K562 (cell line): ENCODE results near the gene NEK2. TPM values are rescaled to one million over a fixed set of nuclear protein-coding genes. Genes with fewer than 3 reads are reported as not detected.

Experiments used
- FOXK2 ChIP-seq, 2 experiments: fragments of 450-650 bp; IDR thresholded peaks in 1 of 2; conservative IDR thresholded peaks in 1 of 2; 2 replicates each; pipeline ENCODE4 v1.6.1; 2016; ENCODE audit warnings: low read depth in 2 of 2, mild to moderate bottlenecking in 1 of 2
- GATAD2A ChIP-seq: fragments of 450-650 bp; IDR thresholded peaks from 2 replicates; pipeline ENCODE4 v1.6.1; 2017
- KLF16 ChIP-seq: IDR thresholded peaks from 2 replicates; pipeline ENCODE4 v1.6.1; 2016; ENCODE audit warnings: antibody characterized with exemption
- MAFK ChIP-seq: IDR thresholded peaks from 2 replicates; pipeline ENCODE4 v1.6.1; 2011; ENCODE audit warnings: low read length, improper control_type of control experiment
- NBN ChIP-seq: fragments of 450-650 bp; IDR thresholded peaks from 2 replicates; pipeline ENCODE4 v1.6.1; 2016; ENCODE audit warnings: low read depth, mild to moderate bottlenecking
- NR4A1 ChIP-seq, 2 experiments: fragments of 250-450 bp in 1 of 2; fragments of 450-650 bp in 1 of 2; sonication (Bioruptor Pico) in 1 of 2; IDR thresholded peaks; 2 replicates each; pipeline versions ENCODE4 v1.4.0 to v1.6.1; 2016 to 2020; ENCODE audit warnings: mild to moderate bottlenecking in 2 of 2, missing compliant biosample characterization in 1 of 2, missing genetic modification characterization in 1 of 2, moderate library complexity in 1 of 2
- PCBP1 ChIP-seq: fragments of 200-400 bp; formaldehyde crosslinking; IDR thresholded peaks from 2 replicates; pipeline ENCODE4 v1.6.1; 2018; ENCODE audit warnings: mild to moderate bottlenecking, low read depth, low read length; ENCODE audit not compliant: poor library complexity, severe bottlenecking
- PTRF ChIP-seq: fragments of 450-650 bp; IDR thresholded peaks from 2 replicates; pipeline ENCODE4 v1.6.1; 2016; ENCODE audit warnings: mild to moderate bottlenecking, missing genetic modification characterization, missing compliant biosample characterization
- RAD21 ChIP-seq, 2 experiments: fragments of 250-450 bp in 1 of 2; fragments of 450-650 bp in 1 of 2; sonication (Bioruptor Pico) in 1 of 2; formaldehyde crosslinking in 1 of 2; IDR thresholded peaks in 1 of 2; conservative IDR thresholded peaks in 1 of 2; 2 replicates each; pipeline versions ENCODE4 v1.4.0 to v1.8.0; 2020 to 2022; ENCODE audit warnings: mild to moderate bottlenecking in 2 of 2, moderate library complexity in 1 of 2
- SMC3 ChIP-seq: conservative IDR thresholded peaks from 2 replicates; pipeline ENCODE4 v1.6.1; 2011; ENCODE audit warnings: low read depth, low read length, improper control_type of control experiment; ENCODE audit not compliant: insufficient read depth
- TAF1 ChIP-seq: IDR thresholded peaks from 2 replicates; pipeline ENCODE4 v1.6.1; 2011; ENCODE audit warnings: mild to moderate bottlenecking, low read length, moderate library complexity; ENCODE audit not compliant: insufficient read depth, control insufficient read depth, severe bottlenecking; ENCODE audit errors: extremely low read depth
- ZNF197 ChIP-seq: fragments of 200-800 bp; sonication (Bioruptor generic); IDR thresholded peaks from 2 replicates; pipeline ENCODE4 v1.6.1; 2016; ENCODE audit warnings: low read depth, missing genetic modification characterization, missing compliant biosample characterization
- ZNF24 ChIP-seq: fragments of 450-650 bp; IDR thresholded peaks from 2 replicates; pipeline ENCODE4 v1.6.1; 2016
- polyA plus RNA-seq, 8 experiments: library from polyadenylated mRNA; depleted of rRNA in 4 of 8; stranded (reverse) in 5 of 8; unstranded in 3 of 8; fragments of >200 nt; fragmentation: Nextera tagmentation in 2 of 8; fragmentation: Illumina TruSeq in 1 of 8; extraction: Ambion mirVana in 2 of 8; extraction: Trizol in 1 of 8; gene quantifications; 2 replicates each; pipeline versions ENCODE4 v1.2.1 to v1.2.3, GENCODE V29; 2011 to 2014; ENCODE audit warnings: inconsistent platforms in 1 of 8, missing spikeins in 1 of 8
- total RNA-seq, 7 experiments: library from RNA; depleted of rRNA in 6 of 7; stranded (reverse); fragments of >200 nt in 6 of 7; fragmentation: Illumina TruSeq in 2 of 7; extraction: Trizol in 2 of 7; gene quantifications; 2 replicates each; pipeline versions ENCODE4 v1.2.1 to v1.2.3, GENCODE V29; 2011 to 2021; ENCODE audit warnings: low replicate concordance in 1 of 7
- TF ChIP-seq, protein P1 (sequence below): IDR thresholded peaks from 2 replicates; pipeline ENCODE4 v1.6.1; 2011; ENCODE audit warnings: borderline replicate concordance, low read depth, mild to moderate bottlenecking, moderate library complexity, low read length; ENCODE audit not compliant: insufficient read depth, poor library complexity, severe bottlenecking
- TF ChIP-seq, protein P2 (sequence below): fragments of 250-450 bp; sonication (Bioruptor Pico); IDR thresholded peaks from 2 replicates; pipeline ENCODE4 v1.8.0; 2022; ENCODE audit warnings: moderate library complexity, mild to moderate bottlenecking, inconsistent platforms
- TF ChIP-seq, protein P3 (sequence below): sonication (generic); formaldehyde crosslinking; IDR thresholded peaks from 2 replicates; pipeline ENCODE4 v1.8.0; 2022; ENCODE audit warnings: mild to moderate bottlenecking, missing genetic modification reagents, borderline replicate concordance
- TF ChIP-seq, protein P4 (sequence below): fragments of 250-450 bp; sonication (Bioruptor Pico); IDR thresholded peaks from 2 replicates; pipeline ENCODE4 v1.8.0; 2021; ENCODE audit warnings: moderate library complexity, mild to moderate bottlenecking, inconsistent platforms
- TF ChIP-seq, protein P5 (sequence below): fragments of 450-650 bp; formaldehyde crosslinking; IDR thresholded peaks from 2 replicates; pipeline ENCODE4 v1.4.0; 2020; ENCODE audit warnings: mild to moderate bottlenecking, moderate library complexity

Gene NEK2
- total and polyA plus RNA-seq, 9 of the 15 experiments (the other 6 are each of a cell fraction or from before 2014, with no cell fraction given), result 30.0 to 74.7 (median 66.4) TPM

DNA sequence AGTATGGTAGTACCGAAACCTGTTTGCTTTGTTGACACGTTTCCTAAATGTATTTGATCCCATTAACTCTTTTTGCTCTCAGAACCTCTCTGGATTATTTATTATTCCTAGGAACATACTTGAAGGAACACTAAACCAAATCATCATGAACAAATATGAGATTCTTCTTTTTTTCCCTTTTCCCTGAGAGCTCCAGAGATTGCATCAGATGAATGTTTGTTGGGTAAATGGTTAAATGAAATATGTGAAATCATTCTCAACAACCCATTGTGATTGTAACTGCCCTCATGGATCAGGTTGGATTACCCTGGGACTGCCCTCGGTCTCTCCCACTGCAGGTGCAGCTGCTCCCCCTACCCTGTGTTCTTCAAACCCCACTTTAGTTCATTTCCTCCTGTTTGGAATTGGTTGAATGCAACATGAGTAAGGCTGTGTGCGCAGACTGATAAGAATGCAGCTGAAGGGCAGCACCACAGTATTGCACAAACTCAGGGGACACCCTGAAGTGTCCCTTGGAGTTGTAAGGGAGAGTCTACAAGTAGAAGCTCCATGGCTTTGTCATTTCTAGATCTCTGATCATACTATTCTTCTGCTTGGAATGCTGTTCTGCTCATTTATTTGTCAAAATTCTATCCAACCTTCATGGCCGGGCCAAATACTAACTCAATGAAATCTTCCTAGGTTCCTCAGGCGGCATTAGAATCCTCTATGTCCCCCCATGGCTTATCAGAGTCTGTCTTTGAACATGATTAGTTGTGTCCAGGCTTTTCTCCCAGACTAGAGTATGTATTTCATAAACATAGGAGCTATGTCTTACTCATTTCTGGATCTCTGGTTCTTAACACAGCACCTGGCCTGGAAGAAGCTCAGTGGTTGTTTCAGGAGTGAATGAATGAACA lies 47.1 kb upstream of the NEK2 start (continued):
- peak; percentile 84 for TF ChIP-seq ZNF24
- no peak for TF ChIP-seq PTRF (tag)
- peak in 1 of 2 experiments; percentile 46; a peak in 2 of 4 replicates for TF ChIP-seq RAD21 (CRISPR knock-in tag; conservative IDR thresholded peaks at IDR 0.05 in 1 of 2, IDR thresholded peaks at IDR 0.05 in 1 of 2)
- TF ChIP-seq, protein P1, sequence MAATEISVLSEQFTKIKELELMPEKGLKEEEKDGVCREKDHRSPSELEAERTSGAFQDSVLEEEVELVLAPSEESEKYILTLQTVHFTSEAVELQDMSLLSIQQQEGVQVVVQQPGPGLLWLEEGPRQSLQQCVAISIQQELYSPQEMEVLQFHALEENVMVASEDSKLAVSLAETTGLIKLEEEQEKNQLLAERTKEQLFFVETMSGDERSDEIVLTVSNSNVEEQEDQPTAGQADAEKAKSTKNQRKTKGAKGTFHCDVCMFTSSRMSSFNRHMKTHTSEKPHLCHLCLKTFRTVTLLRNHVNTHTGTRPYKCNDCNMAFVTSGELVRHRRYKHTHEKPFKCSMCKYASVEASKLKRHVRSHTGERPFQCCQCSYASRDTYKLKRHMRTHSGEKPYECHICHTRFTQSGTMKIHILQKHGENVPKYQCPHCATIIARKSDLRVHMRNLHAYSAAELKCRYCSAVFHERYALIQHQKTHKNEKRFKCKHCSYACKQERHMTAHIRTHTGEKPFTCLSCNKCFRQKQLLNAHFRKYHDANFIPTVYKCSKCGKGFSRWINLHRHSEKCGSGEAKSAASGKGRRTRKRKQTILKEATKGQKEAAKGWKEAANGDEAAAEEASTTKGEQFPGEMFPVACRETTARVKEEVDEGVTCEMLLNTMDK, result no peak
- no peak for TF ChIP-seq NR4A1 (CRISPR knock-in tag; IDR thresholded peaks at IDR 0.05)
- peak; percentile 74; the same call in 1 of the 2 replicates for TF ChIP-seq NR4A1 (tag; IDR thresholded peaks at IDR 0.05)
- TF ChIP-seq, protein P2, sequence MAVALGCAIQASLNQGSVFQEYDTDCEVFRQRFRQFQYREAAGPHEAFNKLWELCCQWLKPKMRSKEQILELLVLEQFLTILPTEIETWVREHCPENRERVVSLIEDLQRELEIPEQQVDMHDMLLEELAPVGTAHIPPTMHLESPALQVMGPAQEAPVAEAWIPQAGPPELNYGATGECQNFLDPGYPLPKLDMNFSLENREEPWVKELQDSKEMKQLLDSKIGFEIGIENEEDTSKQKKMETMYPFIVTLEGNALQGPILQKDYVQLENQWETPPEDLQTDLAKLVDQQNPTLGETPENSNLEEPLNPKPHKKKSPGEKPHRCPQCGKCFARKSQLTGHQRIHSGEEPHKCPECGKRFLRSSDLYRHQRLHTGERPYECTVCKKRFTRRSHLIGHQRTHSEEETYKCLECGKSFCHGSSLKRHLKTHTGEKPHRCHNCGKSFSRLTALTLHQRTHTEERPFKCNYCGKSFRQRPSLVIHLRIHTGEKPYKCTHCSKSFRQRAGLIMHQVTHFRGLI, result no peak
- TF ChIP-seq, protein P3, sequence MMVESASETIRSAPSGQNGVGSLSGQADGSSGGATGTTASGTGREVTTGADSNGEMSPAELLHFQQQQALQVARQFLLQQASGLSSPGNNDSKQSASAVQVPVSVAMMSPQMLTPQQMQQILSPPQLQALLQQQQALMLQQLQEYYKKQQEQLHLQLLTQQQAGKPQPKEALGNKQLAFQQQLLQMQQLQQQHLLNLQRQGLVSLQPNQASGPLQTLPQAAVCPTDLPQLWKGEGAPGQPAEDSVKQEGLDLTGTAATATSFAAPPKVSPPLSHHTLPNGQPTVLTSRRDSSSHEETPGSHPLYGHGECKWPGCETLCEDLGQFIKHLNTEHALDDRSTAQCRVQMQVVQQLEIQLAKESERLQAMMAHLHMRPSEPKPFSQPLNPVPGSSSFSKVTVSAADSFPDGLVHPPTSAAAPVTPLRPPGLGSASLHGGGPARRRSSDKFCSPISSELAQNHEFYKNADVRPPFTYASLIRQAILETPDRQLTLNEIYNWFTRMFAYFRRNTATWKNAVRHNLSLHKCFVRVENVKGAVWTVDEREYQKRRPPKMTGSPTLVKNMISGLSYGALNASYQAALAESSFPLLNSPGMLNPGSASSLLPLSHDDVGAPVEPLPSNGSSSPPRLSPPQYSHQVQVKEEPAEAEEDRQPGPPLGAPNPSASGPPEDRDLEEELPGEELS (CRISPR knock-in tag), result no peak
- TF ChIP-seq, protein P4, sequence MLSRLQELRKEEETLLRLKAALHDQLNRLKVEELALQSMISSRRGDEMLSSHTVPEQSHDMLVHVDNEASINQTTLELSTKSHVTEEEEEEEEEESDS (CRISPR knock-in tag), result no peak
- peak; percentile 92 for TF ChIP-seq NBN
- peak; percentile 60; the same call in 1 of the 2 replicates for TF ChIP-seq ZNF197
- TF ChIP-seq FOXK2 (conservative IDR thresholded peaks at IDR 0.05 in 1 of 2, IDR thresholded peaks at IDR 0.05 in 1 of 2; ENCODE audit: low read depth in 2 of 2), result peak; percentile 76 to 84; a peak in 3 of 4 replicates
- no peak for TF ChIP-seq TAF1
- no peak for TF ChIP-seq PCBP1
- TF ChIP-seq, protein P5, sequence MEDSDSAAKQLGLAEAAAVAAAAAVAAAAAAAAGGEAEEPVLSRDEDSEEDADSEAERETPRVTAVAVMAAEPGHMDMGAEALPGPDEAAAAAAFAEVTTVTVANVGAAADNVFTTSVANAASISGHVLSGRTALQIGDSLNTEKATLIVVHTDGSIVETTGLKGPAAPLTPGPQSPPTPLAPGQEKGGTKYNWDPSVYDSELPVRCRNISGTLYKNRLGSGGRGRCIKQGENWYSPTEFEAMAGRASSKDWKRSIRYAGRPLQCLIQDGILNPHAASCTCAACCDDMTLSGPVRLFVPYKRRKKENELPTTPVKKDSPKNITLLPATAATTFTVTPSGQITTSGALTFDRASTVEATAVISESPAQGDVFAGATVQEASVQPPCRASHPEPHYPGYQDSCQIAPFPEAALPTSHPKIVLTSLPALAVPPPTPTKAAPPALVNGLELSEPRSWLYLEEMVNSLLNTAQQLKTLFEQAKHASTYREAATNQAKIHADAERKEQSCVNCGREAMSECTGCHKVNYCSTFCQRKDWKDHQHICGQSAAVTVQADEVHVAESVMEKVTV, result no peak
- TF ChIP-seq GATAD2A, result peak; percentile 86; the same call in 1 of the 2 replicates
- TF ChIP-seq KLF16, result peak; percentile 86
- no peak for TF ChIP-seq SMC3
- TF ChIP-seq MAFK, result peak; percentile 1; the same call in 1 of the 2 replicates
